ENCODE measurements around the gene LHFPL3. TPM values are rescaled to one million over a fixed set of nuclear protein-coding genes. Genes with fewer than 3 reads are reported as not detected.

LHFPL3 gene
- total RNA-seq, 1 donor, result not detected

DNA sequence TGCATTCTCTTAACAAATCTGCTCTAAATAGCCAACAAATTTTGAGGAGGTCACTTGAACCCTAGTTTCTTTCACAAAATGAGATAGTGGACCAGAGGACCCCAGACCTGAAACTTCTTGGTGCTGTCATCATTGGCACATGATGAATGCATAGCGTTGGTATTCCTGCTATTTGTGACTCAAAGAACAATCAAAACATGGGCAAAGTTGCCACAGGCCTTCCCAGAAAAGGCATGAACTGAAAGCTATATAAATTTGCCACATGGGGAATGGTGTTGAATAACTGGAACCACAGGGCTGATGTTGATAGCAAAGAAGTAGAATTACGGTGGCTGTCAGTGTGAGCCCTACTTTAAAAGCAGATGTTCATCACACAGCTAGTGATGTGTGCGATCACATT, 465.8 kb downstream of the LHFPL3 start:
- no peak overlapping the region for H3K4me3 ChIP-seq (ENCODE audit: low read length)
- H3K27me3 ChIP-seq (ENCODE audit: insufficient read depth, low read length), result no peaks in the 10 kb centered on the region
- no peaks in the 10 kb centered on the region for H3K4me1 ChIP-seq (ENCODE audit: insufficient read depth, low read length)
- no peaks in the 10 kb centered on the region for H3K9me3 ChIP-seq (ENCODE audit: low read depth, low read length)

DNA sequence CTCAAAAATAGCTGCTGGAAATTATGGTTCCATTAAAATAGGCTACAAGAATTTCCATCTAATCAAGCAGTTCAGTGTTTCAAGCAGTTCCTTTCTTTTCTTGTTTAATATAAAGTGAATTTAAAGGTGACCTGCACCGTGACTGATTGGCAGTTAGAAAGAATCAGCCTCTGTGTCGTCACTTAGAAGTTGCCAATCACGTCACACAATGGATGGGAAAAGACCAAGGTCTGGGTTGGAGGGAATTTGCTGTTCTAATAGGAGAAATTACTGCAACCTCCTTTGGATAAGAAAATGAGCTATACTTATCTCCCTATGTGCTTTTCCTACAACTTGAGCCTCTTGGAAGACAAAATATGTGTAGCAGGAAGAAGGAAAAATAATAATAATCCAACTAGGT, 466.2 kb downstream of the LHFPL3 start:
- no peaks in the 10 kb centered on the region for H3K4me1 ChIP-seq (ENCODE audit: insufficient read depth, low read length)
- no peaks in the 10 kb centered on the region for H3K27me3 ChIP-seq (ENCODE audit: insufficient read depth, low read length)
- H3K9me3 ChIP-seq (ENCODE audit: low read depth, low read length), result no peaks in the 10 kb centered on the region
- no peak overlapping the region for H3K4me3 ChIP-seq (ENCODE audit: low read length)

DNA sequence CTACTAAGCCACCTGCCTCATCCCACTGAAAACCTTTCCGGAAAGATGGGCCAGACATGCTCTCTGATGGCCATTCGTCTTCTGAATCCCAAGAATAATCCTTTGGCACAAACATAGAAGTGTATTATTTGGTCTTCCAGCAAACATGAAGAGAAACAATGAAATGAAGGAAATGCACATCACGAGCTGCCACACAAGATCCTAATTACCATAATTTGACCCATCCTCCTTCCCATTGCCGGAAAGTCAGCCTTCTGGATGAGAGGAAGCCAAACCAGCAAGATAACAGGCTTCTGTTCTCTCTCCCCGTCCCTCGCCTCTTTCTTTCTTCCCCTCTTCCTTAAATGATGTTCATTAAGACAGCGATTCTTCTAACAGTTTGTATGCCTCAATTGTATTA, 466.7 kb downstream of the LHFPL3 start:
- Histone ChIP-seq H3K27me3 (ENCODE audit: insufficient read depth, low read length) (no peaks in the 10 kb centered on the region), H3K9me3 (ENCODE audit: low read depth, low read length) (no peaks in the 10 kb centered on the region), H3K4me1 (ENCODE audit: insufficient read depth, low read length) (no peaks in the 10 kb centered on the region), H3K4me3 (ENCODE audit: low read length) (no peak overlapping the region)

DNA sequence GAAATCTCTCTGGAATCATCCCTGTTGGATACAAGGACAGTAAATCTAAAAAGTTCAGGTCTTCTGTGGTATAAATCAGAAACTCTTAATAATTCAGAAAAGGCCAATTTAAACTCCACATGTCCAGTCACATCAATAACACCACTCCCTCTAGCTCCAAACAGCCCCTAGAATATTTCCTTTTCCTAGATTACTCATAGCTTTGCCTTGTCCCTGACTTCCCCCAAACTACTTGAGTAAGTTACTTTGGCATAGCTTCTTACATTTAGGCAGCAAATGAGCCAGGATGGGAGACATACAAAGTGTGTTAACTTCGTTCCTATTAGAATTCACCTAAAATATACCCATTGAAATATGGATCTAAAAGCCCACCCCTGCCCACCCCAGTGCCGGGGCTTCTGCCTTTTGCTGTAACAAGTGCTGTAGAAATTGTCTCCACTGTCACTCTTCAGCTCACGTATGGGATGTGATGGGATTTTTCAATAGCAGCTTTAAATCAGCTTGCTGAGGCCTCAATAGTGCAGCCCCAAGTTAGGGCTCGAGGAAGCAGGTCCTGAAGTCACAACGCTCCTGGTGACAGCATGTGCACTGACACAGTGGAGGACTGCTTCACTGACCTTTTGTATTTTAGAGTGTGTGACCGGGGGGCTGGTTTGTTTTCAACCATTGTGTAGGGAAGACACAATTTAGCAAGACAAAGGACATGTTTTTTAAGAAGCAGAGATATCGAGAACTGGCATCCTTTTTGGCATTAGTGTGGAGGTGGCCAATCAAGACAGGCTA, 467.4 kb downstream of the LHFPL3 start:
- Histone ChIP-seq H3K27me3 (ENCODE audit: insufficient read depth, low read length) (no peaks in the 10 kb centered on the region), H3K9me3 (ENCODE audit: low read depth, low read length) (no peaks in the 10 kb centered on the region), H3K4me1 (ENCODE audit: insufficient read depth, low read length) (no peaks in the 10 kb centered on the region), H3K4me3 (ENCODE audit: low read length) (no peak overlapping the region)

DNA sequence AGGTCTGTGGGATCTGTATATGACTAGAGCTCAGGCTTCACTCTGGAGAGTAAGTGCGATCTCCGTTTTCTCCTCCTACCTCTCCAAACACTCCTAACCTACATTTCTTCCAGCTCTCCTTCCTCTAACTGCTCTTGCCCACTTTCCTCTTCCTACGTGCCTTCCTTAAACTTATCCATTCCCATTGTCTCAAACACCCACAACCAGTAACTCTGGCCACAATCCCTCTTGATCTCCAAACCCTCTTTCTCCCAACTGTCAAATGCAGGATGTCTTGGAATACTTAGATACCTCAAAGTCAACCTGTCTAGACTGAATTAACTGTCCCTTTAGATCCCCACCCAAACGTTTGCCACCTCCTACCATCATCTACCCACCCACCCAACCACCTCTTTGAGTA, 471.9 kb downstream of the LHFPL3 start:
- no peaks in the 10 kb centered on the region for H3K4me1 ChIP-seq (ENCODE audit: insufficient read depth, low read length)
- H3K4me3 ChIP-seq (ENCODE audit: low read length), result no peak overlapping the region
- no peaks in the 10 kb centered on the region for H3K9me3 ChIP-seq (ENCODE audit: low read depth, low read length)
- H3K27me3 ChIP-seq (ENCODE audit: insufficient read depth, low read length), result no peaks in the 10 kb centered on the region

DNA sequence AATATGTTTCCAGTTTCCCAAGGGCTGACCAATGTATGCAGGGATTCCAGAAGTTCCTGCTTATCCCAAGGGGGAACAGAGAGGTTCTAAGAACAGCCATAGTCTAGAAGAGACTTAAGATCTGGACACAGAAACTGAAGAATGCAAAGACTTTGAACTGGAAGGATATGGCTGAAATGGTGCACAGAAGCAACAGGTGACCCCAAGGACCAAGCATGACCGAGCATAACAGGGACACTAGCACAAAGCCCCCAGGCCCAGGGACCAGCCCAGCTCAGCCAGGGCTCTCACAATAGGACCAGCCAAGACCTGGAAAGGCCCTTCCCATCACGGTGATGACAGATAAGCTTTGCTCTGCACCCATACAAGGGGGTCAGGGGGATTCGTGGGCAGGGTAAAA, 472.6 kb downstream of the LHFPL3 start:
- Histone ChIP-seq H3K4me3 (ENCODE audit: low read length) (no peak overlapping the region), H3K4me1 (ENCODE audit: insufficient read depth, low read length) (no peaks in the 10 kb centered on the region), H3K9me3 (ENCODE audit: low read depth, low read length) (no peaks in the 10 kb centered on the region), H3K27me3 (ENCODE audit: insufficient read depth, low read length) (no peaks in the 10 kb centered on the region)

DNA sequence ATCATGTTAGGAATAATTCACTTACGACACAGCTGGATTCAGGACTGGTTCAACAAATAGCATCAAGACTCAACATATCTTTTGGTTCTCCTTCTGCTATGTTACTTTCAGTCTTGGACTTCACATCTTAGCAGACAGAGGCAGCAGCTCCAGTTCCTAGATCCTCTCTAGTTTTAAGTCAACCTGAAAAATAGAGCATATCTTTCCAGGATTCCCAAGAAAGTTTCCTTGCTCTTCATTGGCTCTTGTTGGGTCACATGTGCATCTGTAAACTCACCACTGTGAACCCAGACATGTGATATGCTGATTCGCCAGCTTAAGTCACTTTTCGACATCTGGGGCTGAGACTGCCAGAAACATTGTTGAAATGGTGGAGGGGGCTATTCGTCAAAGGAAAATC, 475.5 kb downstream of the LHFPL3 start:
- Histone ChIP-seq H3K4me3 (ENCODE audit: low read length) (no peak overlapping the region), H3K9me3 (ENCODE audit: low read depth, low read length) (no peaks in the 10 kb centered on the region), H3K27me3 (ENCODE audit: insufficient read depth, low read length) (no peaks in the 10 kb centered on the region), H3K4me1 (ENCODE audit: insufficient read depth, low read length) (no peaks in the 10 kb centered on the region)

DNA sequence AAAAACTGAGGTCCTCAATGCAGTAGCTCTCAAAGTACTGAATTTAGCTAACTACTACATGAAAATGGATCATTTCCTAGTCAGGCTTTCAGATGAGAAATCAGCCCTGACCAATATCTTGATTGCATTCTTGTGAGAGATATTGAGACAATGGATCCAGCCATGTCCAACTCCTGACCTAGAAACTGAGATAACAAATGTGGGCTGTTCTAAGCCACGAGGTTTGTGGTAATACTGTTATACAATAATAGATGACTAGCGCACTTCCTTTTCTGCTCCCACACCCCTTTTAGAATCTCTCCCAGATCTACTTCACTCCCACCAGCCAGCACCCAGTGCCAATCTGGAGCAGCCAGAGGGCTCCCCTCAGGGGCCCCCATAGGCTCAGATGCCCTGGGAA, 476.3 kb downstream of the LHFPL3 start:
- Histone ChIP-seq H3K4me3 (ENCODE audit: low read length) (no peak overlapping the region), H3K9me3 (ENCODE audit: low read depth, low read length) (no peaks in the 10 kb centered on the region), H3K27me3 (ENCODE audit: insufficient read depth, low read length) (no peaks in the 10 kb centered on the region), H3K4me1 (ENCODE audit: insufficient read depth, low read length) (no peaks in the 10 kb centered on the region)

DNA sequence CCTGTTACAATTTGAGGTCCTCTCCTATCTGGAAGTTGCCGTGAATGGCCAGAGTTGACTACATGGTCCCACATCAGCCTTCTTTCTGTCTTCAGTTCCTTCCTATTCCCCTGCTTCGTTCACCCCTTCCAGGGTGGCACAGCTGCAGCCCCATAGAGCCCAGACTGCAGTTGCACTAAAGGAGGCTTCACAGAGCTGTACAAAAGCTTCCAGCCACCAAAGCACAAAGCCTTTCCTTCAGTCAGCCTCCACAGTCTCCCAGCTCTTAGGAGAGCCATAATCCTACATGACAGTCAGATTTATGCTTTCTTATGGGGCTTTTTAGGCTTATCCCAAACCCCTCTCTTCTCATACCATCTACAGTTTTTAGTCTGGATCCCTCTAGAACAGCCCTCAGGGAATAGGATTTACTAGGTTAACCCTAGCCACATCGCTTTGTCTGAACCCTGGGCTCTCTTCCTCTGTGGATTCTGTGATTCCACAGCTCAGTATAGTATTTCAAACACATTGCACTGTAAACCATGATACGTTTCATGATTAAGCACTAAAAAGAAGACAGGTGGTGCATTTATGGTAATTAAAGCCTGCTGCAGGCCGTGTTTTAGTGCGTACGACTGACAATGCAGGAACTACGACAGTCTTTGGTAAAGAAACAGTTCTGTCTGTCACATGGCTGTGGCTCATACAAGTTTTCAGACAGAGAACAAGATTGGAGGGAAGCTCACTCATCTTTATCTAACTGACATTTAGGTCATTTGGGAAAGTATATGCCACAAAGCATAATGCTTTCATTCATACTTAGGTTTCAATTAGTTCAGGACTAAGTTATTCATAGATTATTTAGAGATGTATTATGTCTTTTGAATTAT, 477.3 kb downstream of the LHFPL3 start:
- Histone ChIP-seq H3K27me3 (ENCODE audit: insufficient read depth, low read length) (no peaks in the 10 kb centered on the region), H3K9me3 (ENCODE audit: low read depth, low read length) (no peaks in the 10 kb centered on the region), H3K4me1 (ENCODE audit: insufficient read depth, low read length) (no peaks in the 10 kb centered on the region), H3K4me3 (ENCODE audit: low read length) (no peak overlapping the region)

DNA sequence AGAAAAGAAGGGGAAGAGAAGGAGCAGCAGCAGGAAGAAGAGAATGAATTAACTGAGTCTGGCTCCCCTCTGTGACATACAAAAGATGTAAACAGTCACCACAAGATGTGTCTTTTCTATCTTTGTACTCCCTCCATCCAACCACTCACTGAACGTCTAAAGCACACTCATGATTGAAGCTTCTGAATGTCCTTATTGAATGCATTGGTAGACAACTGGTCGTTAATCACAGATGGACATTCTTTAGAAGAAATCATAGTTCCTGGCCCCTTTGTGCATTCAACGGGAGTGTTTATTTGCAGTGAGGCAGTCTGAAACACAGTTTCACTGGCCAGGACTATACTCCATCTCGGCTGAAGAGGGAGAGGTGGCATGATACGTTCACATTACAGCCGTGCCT, 479.3 kb downstream of the LHFPL3 start:
- Histone ChIP-seq H3K4me1 (ENCODE audit: insufficient read depth, low read length) (no peaks in the 10 kb centered on the region), H3K27me3 (ENCODE audit: insufficient read depth, low read length) (no peaks in the 10 kb centered on the region), H3K9me3 (ENCODE audit: low read depth, low read length) (no peaks in the 10 kb centered on the region), H3K4me3 (ENCODE audit: low read length) (no peak overlapping the region)

DNA sequence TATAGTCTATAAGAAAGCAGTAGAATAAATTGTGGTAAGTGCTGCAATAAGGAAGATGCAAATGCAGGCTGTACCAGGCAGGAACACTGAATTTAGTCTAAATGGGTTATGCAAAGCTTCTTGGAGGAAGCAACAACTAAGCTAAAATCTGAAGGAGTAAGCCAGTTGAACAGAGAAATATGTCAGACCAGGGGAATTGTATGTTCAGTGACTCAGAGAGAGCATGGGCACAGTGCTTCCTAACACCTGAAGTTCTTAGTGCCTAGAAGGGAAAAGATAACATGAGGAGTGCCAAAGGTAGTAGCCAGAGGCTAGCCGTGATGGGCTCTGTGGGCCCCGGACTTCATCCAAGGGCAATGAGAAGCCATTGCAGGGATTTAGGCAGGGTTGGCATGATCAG, 481.5 kb downstream of the LHFPL3 start:
- H3K27me3 ChIP-seq (ENCODE audit: insufficient read depth, low read length), result no peaks in the 10 kb centered on the region
- H3K4me3 ChIP-seq (ENCODE audit: low read length), result no peak overlapping the region
- no peaks in the 10 kb centered on the region for H3K4me1 ChIP-seq (ENCODE audit: insufficient read depth, low read length)
- no peaks in the 10 kb centered on the region for H3K9me3 ChIP-seq (ENCODE audit: low read depth, low read length)

DNA sequence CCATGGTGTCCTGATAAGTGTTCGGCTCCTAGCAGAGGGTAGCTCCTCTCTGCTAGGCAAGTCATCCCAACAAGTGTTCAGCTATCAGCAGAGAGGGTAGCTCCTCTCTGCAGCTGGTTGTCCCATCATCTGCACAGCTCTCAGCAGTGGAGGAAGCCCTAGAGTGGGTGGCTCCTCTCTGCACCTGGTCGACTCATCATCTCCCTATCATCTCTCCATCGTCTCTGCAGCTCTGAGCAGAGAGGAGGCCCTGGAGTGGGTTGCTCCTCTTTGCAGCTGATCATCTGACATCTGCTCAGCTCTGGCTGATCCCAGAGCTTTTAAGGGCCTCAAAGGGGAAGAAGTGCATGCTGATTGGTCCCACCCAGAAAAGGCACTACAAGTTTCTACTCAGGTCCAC, 485.7 kb downstream of the LHFPL3 start:
- Histone ChIP-seq H3K27me3 (ENCODE audit: insufficient read depth, low read length) (no peaks in the 10 kb centered on the region), H3K9me3 (ENCODE audit: low read depth, low read length) (no peaks in the 10 kb centered on the region), H3K4me3 (ENCODE audit: low read length) (no peak overlapping the region), H3K4me1 (ENCODE audit: insufficient read depth, low read length) (no peaks in the 10 kb centered on the region)

DNA sequence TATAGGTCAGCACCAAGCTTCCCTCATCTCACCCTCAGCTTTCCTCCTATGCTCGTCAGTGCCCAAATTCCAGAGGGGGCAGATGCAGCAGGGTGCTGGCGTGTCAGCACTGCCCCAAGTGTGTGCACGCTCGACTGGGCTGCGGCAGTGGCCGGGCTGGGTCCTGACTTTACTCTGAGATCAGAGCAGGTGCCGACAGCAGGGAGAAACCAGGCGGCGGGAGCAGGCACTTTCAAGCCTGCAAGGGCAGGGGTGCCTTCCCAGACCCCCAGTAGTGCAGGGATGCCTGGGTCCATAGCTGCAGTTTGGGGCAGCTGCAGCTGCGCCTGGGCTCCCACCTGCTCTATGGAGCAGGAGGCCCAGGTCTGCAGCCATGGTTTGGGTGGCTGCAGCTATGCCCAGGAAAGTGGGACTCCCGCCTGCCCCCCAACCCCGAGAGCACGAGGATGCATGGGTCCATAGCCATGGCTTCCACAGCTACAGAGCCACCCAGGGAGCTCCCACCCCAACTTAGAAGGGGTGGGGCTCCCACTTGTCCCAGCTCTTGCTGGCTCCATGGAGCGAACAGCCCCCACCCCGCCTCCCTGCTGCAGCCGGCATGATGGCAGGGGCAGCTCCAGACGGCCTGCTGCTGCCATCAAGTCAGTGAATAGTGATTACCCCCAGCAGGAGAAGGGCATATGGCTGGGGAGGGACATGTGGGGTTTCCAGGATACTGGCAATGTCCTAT, 486.4 kb downstream of the LHFPL3 start:
- Histone ChIP-seq H3K4me1 (ENCODE audit: insufficient read depth, low read length) (no peaks in the 10 kb centered on the region), H3K4me3 (ENCODE audit: low read length) (no peak overlapping the region), H3K9me3 (ENCODE audit: low read depth, low read length) (no peaks in the 10 kb centered on the region), H3K27me3 (ENCODE audit: insufficient read depth, low read length) (no peaks in the 10 kb centered on the region)

DNA sequence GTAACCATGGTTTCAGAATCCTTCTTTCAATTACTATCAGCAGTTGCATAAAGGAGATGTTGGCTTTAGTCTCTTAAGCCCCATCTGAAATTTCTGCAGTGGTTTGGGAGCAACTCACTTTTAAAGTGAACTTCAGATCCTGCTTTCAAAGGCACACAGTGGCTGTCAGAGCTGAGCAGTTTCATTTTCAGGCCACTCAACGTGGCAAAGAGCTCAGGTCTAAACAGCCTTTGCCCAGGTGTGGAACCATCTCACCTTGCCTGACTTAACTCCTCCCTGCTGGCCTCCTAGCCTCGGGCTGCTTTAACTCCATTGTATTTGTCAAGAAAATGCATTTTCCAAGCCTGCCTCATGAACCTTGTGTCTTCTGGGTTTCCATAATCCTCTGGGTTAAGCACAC, 488.1 kb downstream of the LHFPL3 start:
- no peak overlapping the region for H3K4me3 ChIP-seq (ENCODE audit: low read length)
- H3K4me1 ChIP-seq (ENCODE audit: insufficient read depth, low read length), result no peaks in the 10 kb centered on the region
- no peaks in the 10 kb centered on the region for H3K27me3 ChIP-seq (ENCODE audit: insufficient read depth, low read length)
- H3K9me3 ChIP-seq (ENCODE audit: low read depth, low read length), result no peaks in the 10 kb centered on the region

Data from mononuclear cell (primary cell).